HepG2 (cell line): ENCODE results near the gene SPG7. TPM values are rescaled to one million over a fixed set of nuclear protein-coding genes. Genes with fewer than 3 reads are reported as not detected.

ENCODE experiments used
- BRCA1 ChIP-seq: sonication (generic); formaldehyde crosslinking; IDR thresholded peaks from 2 replicates; pipeline ENCODE4 v1.4.0; 2020; ENCODE audit warnings: missing genetic modification reagents
- CBFB ChIP-seq: sonication (generic); formaldehyde crosslinking; IDR thresholded peaks from 2 replicates; pipeline ENCODE4 v1.4.0; 2020; ENCODE audit warnings: missing genetic modification reagents
- CEBPB ChIP-seq: IDR thresholded peaks from 2 replicates; pipeline ENCODE4 v1.6.1; 2011; ENCODE audit warnings: low read depth, low read length, improper control_type of control experiment, borderline replicate concordance
- CEBPZ ChIP-seq: IDR thresholded peaks from 2 replicates; pipeline ENCODE4 v1.6.1; 2012; ENCODE audit warnings: low read length, improper control_type of control experiment
- CHD4 ChIP-seq: fragments of 200-600 bp; sonication (generic); IDR thresholded peaks from 2 replicates; pipeline ENCODE4 v1.7.0; 2017; ENCODE audit warnings: mild to moderate bottlenecking, low read length, borderline replicate concordance
- KLF11 ChIP-seq: IDR thresholded peaks from 2 replicates; pipeline ENCODE4 v1.6.1; 2016; ENCODE audit warnings: missing compliant biosample characterization
- MAFG ChIP-seq: sonication (generic); formaldehyde crosslinking; IDR thresholded peaks from 2 replicates; pipeline ENCODE4 v1.5.1; 2020; ENCODE audit warnings: mild to moderate bottlenecking, missing genetic modification reagents
- MLLT10 ChIP-seq: sonication (generic); formaldehyde crosslinking; IDR thresholded peaks from 2 replicates; pipeline ENCODE4 v1.4.0; 2020; ENCODE audit warnings: missing genetic modification reagents
- SNRNP70 ChIP-seq: fragments of 200-400 bp; formaldehyde crosslinking; IDR thresholded peaks from 2 replicates; pipeline ENCODE4 v1.6.1; 2017; ENCODE audit warnings: mild to moderate bottlenecking, low read depth, low read length, moderate library complexity
- ZBED4 ChIP-seq: sonication (generic); formaldehyde crosslinking; IDR thresholded peaks from 2 replicates; pipeline ENCODE4 v1.4.0; 2020; ENCODE audit warnings: missing genetic modification reagents, borderline replicate concordance
- ZNF24 ChIP-seq: fragments of 450-650 bp; IDR thresholded peaks from 2 replicates; pipeline ENCODE4 v1.6.1; 2017; ENCODE audit warnings: antibody characterized with exemption, mild to moderate bottlenecking
- ZNF354B ChIP-seq: sonication (generic); formaldehyde crosslinking; IDR thresholded peaks from 2 replicates; pipeline ENCODE4 v1.8.0; 2022; ENCODE audit warnings: mild to moderate bottlenecking, missing genetic modification reagents
- ZNF552 ChIP-seq: sonication (generic); formaldehyde crosslinking; IDR thresholded peaks from 2 replicates; pipeline ENCODE4 v1.9.0; 2022; ENCODE audit warnings: missing genetic modification reagents, mild to moderate bottlenecking, borderline replicate concordance
- ZNF891 ChIP-seq: sonication (generic); formaldehyde crosslinking; IDR thresholded peaks from 2 replicates; pipeline ENCODE4 v1.5.0; 2020; ENCODE audit warnings: mild to moderate bottlenecking, missing genetic modification reagents
- ZSCAN30 ChIP-seq: sonication (generic); formaldehyde crosslinking; IDR thresholded peaks from 2 replicates; pipeline ENCODE4 v1.5.0; 2020; ENCODE audit warnings: mild to moderate bottlenecking, missing genetic modification reagents
- polyA plus RNA-seq, 8 experiments: library from polyadenylated mRNA; depleted of rRNA in 3 of 8; stranded (reverse) in 7 of 8; unstranded in 1 of 8; fragments of >200 nt; fragmentation: Illumina TruSeq in 4 of 8; extraction: Trizol in 4 of 8; gene quantifications; 2 replicates each; pipeline versions ENCODE4 v1.2.1 to v1.2.3, GENCODE V29; 2011 to 2016; ENCODE audit warnings: low read depth in 4 of 8, missing spikeins in 1 of 8, mixed read lengths in 1 of 8; ENCODE audit not compliant: insufficient read depth in 1 of 8
- total RNA-seq, 5 experiments: library from RNA; depleted of rRNA; stranded (reverse); fragments of >200 nt; fragmentation: Illumina TruSeq; extraction: Trizol; gene quantifications; 2 replicates each; pipeline ENCODE4 v1.2.3, GENCODE V29; 2016; ENCODE audit warnings: low read depth in 1 of 5
- TF ChIP-seq, protein P1 (sequence below): sonication (generic); formaldehyde crosslinking; IDR thresholded peaks from 2 replicates; pipeline ENCODE4 v1.5.0; 2020; ENCODE audit warnings: missing genetic modification reagents, mild to moderate bottlenecking, borderline replicate concordance
- TF ChIP-seq, protein P2 (sequence below): sonication (generic); formaldehyde crosslinking; IDR thresholded peaks from 2 replicates; pipeline ENCODE4 v1.5.0; 2020; ENCODE audit warnings: mild to moderate bottlenecking, missing genetic modification reagents

Gene SPG7
- total and polyA plus RNA-seq, 2 of the 13 experiments (the other 11 are each of a cell fraction or from before 2014, with no cell fraction given): 66.0 to 136 TPM

GRCh38 chr16:89565506-89566372 is 57.5 kb downstream of the SPG7 start (continued):
- TF ChIP-seq BRCA1 (CRISPR knock-in tag) (no peak; the same call in 1 of the 2 replicates), ZNF354B (CRISPR knock-in tag) (no peak), SNRNP70 (no peak), CEBPZ (no peak), ZBED4 (CRISPR knock-in tag) (0 out of 2 replicates have a peak, but pooled peaks have one; percentile 47), CHD4 (peak; percentile 50; the same call in 1 of the 2 replicates), ZNF891 (peak; percentile 83), MLLT10 (CRISPR knock-in tag) (no peak), CBFB (CRISPR knock-in tag) (peak; percentile 68; the same call in 1 of the 2 replicates), ZSCAN30 (CRISPR knock-in tag) (no peak; the same call in 1 of the 2 replicates), MAFG (CRISPR knock-in tag) (no peak), KLF11 (CRISPR knock-in tag) (no peak), CEBPB (no peak), ZNF24 (no peak), ZNF552 (CRISPR knock-in tag) (no peak)
- TF ChIP-seq, protein P1, sequence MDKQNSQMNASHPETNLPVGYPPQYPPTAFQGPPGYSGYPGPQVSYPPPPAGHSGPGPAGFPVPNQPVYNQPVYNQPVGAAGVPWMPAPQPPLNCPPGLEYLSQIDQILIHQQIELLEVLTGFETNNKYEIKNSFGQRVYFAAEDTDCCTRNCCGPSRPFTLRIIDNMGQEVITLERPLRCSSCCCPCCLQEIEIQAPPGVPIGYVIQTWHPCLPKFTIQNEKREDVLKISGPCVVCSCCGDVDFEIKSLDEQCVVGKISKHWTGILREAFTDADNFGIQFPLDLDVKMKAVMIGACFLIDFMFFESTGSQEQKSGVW (CRISPR knock-in tag): no peak
- TF ChIP-seq, protein P2, sequence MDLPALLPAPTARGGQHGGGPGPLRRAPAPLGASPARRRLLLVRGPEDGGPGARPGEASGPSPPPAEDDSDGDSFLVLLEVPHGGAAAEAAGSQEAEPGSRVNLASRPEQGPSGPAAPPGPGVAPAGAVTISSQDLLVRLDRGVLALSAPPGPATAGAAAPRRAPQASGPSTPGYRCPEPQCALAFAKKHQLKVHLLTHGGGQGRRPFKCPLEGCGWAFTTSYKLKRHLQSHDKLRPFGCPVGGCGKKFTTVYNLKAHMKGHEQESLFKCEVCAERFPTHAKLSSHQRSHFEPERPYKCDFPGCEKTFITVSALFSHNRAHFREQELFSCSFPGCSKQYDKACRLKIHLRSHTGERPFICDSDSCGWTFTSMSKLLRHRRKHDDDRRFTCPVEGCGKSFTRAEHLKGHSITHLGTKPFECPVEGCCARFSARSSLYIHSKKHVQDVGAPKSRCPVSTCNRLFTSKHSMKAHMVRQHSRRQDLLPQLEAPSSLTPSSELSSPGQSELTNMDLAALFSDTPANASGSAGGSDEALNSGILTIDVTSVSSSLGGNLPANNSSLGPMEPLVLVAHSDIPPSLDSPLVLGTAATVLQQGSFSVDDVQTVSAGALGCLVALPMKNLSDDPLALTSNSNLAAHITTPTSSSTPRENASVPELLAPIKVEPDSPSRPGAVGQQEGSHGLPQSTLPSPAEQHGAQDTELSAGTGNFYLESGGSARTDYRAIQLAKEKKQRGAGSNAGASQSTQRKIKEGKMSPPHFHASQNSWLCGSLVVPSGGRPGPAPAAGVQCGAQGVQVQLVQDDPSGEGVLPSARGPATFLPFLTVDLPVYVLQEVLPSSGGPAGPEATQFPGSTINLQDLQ (CRISPR knock-in tag): no peak
